VCaP (cell line): ENCODE measurements around the gene CAMTA1.

ENCODE experiments used
- H3K27ac ChIP-seq: fragments of 450-650 bp; 2 replicates; pipeline ENCODE4 v1.5.1; 2017
- CTCF ChIP-seq: fragments of 450-650 bp; conservative IDR thresholded peaks from 2 replicates; pipeline ENCODE4 v1.5.1; 2017; ENCODE audit warnings: mild to moderate bottlenecking, moderate library complexity

Gene CAMTA1

GRCh38 chr1:7047866-7048265 lies 262.6 kb downstream of the CAMTA1 start:
- TF ChIP-seq CTCF: no peak

DNA sequence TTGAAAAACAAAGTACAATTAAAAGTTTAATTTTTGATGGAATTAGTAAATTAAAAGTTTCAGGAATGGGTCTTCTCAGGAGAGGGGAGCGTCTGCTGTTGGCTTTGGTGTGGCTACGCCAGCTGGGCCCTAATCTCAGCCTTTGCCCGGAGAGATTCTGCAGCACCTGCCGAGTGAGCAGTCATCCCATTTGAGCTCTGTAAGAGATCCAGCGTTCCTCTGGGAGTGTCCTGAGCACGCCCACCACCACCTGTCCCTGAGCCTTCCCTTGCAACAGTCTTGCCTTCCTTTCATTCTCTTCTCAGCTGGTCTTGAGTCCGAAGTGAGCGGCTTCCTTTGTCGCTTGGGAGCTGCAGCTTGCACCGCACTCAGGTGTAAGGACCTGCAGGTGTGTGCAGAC lies 263.1 kb downstream of the CAMTA1 start:
- no peak for TF ChIP-seq CTCF
- H3K27ac ChIP-seq: no peak overlapping the region

More at GRCh38 chr1:7047866-7048265, 262.6 kb downstream of the CAMTA1 start:
- no peak overlapping the region for H3K27ac ChIP-seq

DNA sequence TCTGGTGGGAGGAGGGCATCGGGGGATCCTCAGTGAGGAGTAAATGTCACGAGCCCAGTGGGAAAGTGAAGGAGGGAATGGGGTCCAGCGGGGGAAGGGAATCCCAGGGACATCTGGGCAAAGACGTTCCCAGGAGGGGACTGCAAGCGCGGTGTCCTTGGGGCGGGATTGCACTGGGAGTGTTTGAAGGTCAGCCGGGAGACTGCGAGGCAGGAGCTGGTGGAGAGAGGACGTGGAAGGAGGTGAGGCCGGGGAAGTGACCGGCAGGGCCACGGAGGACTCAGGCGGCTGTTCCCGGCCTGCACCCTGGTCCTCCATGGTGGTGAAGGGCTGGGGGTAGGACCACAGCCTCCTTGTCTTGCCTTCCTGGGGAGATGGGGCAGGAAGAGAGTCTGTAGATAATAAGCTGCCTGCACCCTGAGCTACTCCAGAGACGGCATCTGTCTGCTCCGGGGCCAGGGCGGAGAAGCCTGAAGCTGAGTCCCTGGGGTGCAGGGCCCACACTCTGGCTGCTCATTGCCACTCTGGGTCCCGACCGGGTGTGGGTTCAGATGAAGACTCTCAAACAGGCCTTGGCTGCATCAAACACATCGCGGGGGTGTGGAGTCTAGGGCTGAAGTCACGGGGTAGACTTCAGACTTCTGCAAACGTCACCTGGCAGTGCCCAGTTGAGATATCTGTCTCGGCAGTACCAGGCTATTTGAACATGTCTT lies 264.8 kb downstream of the CAMTA1 start:
- TF ChIP-seq CTCF: no peak

GRCh38 chr1:7050751-7051665 lies 265.8 kb downstream of the CAMTA1 start:
- TF ChIP-seq CTCF: no peak
- H3K27ac ChIP-seq: no peak overlapping the region

More for the DNA sequence above, 264.8 kb downstream of the CAMTA1 start:
- H3K27ac ChIP-seq: no peak overlapping the region

DNA sequence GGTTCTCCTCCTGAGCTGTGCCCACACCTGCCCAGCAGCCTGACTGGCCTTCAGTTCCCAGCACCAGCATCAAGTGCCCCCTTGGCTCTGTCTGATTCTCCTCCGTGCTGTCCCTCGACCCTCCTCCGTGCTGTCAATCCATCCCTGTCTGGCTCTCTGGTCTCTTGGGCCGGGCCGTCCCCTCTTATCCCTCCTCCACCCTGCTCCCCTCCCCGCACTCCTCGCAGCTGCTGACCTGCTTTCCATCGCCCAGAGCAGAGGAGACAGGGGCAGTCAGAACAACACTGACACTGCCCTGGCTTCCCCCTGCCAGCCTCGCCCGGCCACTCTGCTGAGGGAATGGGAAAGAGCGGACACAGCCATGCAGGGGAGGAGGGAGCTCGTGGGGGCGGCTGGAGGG lies 267.4 kb downstream of the CAMTA1 start:
- no peak for TF ChIP-seq CTCF

GRCh38 chr1:7060745-7061144 lies 275.5 kb downstream of the CAMTA1 start:
- H3K27ac ChIP-seq: 0 out of 2 replicates have a peak overlapping the region, but pooled peaks have one; percentile 5
- TF ChIP-seq CTCF: no peak

More for the DNA sequence above, 267.4 kb downstream of the CAMTA1 start:
- H3K27ac ChIP-seq: no peak overlapping the region

DNA sequence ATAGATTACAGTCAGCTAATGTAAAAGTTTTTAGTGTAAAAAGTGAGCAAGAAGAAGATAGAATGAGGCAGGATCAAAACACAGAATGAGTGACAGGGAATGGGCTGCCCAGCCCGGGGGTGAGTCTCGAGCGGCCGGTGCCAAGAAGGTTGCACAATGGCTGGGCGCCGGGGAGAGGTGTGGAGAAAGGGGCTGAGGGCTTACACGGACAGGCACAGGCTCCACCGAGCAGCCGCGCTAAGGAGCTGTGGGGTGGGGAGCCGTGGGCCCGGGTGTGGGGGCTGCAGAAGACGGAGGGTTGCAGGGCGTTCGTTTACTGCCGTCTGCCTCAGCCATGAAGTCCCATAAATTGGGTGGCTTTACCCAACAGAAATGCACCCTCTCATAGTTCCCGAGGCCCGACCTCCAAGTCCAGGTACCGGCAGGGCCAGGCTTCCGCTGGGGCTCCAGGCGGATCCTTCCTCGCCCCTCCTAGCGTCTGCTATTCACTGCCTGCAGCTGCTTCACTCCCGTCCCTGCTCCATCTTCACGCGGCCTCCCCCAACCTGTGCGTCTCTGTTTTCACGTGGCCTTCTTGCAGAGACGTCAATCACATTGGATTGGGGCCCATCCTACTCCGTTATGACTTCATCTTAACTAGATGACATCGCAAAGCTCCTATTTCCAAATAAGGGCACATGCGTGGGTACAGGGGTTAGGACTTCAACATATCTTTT lies 277.2 kb downstream of the CAMTA1 start:
- TF ChIP-seq CTCF: no peak

More for the DNA sequence above, 277.2 kb downstream of the CAMTA1 start:
- no peak overlapping the region for H3K27ac ChIP-seq
